ENCODE results near the gene ACVRL1.

The ACVRL1 gene

DNA sequence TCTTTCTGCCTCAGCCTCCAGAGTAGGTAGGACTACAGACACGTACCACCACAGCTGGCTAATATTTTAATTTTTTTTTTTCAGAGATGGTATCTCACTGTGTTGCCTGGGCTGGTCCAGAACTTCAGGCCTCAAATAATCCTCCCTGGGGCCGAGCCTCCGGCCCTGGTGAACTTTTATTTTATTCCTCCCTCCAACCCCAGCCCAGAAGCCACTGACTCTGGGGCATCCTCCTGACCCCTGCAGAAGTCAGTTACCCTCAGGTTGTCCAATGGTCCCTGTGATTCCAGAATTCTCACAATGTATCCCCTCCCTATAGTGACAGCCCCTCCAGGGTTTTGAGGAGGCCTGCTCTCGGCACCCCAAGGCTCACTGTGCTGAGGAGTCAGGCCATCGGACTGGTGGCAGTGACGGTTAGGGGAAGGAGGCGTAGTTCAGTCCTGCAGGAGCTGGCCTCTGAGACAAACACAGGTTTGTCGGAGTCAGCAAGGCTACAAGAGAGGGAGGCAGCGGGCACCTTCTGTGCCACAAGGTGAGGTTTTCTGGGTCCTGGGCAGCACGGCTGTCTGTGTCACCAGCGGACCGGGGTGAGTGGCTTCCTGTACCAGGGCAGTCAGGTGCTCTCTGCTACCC lies 39.4 kb upstream of the ACVRL1 start:
- Histone ChIP-seq H3K27ac (ENCODE audit: low read depth, low read length) (no peak overlapping the region), H3K79me2 (ENCODE audit: control insufficient read depth, insufficient read depth, low read length, unreplicated experiment) (no peaks in the 10 kb centered on the region), H3K4me3 (ENCODE audit: low read depth, low read length) (no peak overlapping the region), H2AFZ (ENCODE audit: low read length, unreplicated experiment) (no peak overlapping the region), H3K36me3 (ENCODE audit: insufficient read depth, low read length) (no peaks in the 10 kb centered on the region), H3K4me1 (ENCODE audit: control insufficient read depth, insufficient read depth, low read length, unreplicated experiment) (no peaks in the 10 kb centered on the region), H3K27me3 (ENCODE audit: insufficient read depth, low read length) (peaks cover 50% of the 10 kb centered on the region)

GRCh38 chr12:51868821-51869495 lies 38.3 kb upstream of the ACVRL1 start:
- Histone ChIP-seq H2AFZ (ENCODE audit: low read length, unreplicated experiment) (peak overlapping the region; percentile 64), H3K27ac (ENCODE audit: low read depth, low read length) (no peak overlapping the region), H3K4me3 (ENCODE audit: low read depth, low read length) (peak overlapping the region; percentile 74), H3K79me2 (ENCODE audit: control insufficient read depth, insufficient read depth, low read length, unreplicated experiment) (no peaks in the 10 kb centered on the region), H3K27me3 (ENCODE audit: insufficient read depth, low read length) (peaks cover 48% of the 10 kb centered on the region), H3K4me1 (ENCODE audit: control insufficient read depth, insufficient read depth, low read length, unreplicated experiment) (no peaks in the 10 kb centered on the region), H3K36me3 (ENCODE audit: insufficient read depth, low read length) (no peaks in the 10 kb centered on the region)

- Histone ChIP-seq H3K27ac (ENCODE audit: low read depth, low read length) (no peak overlapping the region), H3K4me1 (ENCODE audit: control insufficient read depth, insufficient read depth, low read length, unreplicated experiment) (no peaks in the 10 kb centered on the region), H3K79me2 (ENCODE audit: control insufficient read depth, insufficient read depth, low read length, unreplicated experiment) (no peaks in the 10 kb centered on the region), H3K27me3 (ENCODE audit: insufficient read depth, low read length) (peaks cover 43% of the 10 kb centered on the region), H3K36me3 (ENCODE audit: insufficient read depth, low read length) (no peaks in the 10 kb centered on the region), H2AFZ (ENCODE audit: low read length, unreplicated experiment) (peak overlapping the region; percentile 64), H3K4me3 (ENCODE audit: low read depth, low read length) (peak overlapping the region; percentile 74)
Observed at GRCh38 chr12:51869496-51869865, 37.8 kb upstream of the ACVRL1 start.

DNA sequence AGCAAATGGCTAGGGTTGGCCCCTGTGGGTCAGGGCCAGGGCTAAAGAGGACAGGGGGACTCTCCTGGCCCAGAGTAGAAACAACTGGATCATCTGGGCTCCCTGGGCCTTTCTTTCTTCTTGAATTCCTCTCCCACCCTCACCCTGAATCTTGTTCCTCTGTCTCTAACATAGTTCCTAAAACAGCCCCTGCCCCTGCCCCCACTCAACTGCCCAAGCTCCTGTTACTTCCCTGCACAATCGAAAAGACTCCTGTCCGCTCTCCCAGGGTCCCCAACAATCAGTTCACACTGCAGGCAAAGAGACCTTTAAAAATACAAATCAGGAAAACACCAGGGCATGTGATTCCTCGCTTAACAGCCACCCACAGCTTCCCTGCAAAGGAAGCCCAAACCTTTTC lies 37.4 kb upstream of the ACVRL1 start:
- Histone ChIP-seq H3K4me3 (ENCODE audit: low read depth, low read length) (no peak overlapping the region), H3K27me3 (ENCODE audit: insufficient read depth, low read length) (peaks cover 38% of the 10 kb centered on the region), H3K27ac (ENCODE audit: low read depth, low read length) (no peak overlapping the region), H2AFZ (ENCODE audit: low read length, unreplicated experiment) (no peak overlapping the region), H3K79me2 (ENCODE audit: control insufficient read depth, insufficient read depth, low read length, unreplicated experiment) (no peaks in the 10 kb centered on the region), H3K4me1 (ENCODE audit: control insufficient read depth, insufficient read depth, low read length, unreplicated experiment) (no peaks in the 10 kb centered on the region), H3K36me3 (ENCODE audit: insufficient read depth, low read length) (no peaks in the 10 kb centered on the region)

- Histone ChIP-seq H3K27me3 (ENCODE audit: insufficient read depth, low read length) (peaks cover 33% of the 10 kb centered on the region), H2AFZ (ENCODE audit: low read length, unreplicated experiment) (no peak overlapping the region), H3K4me3 (ENCODE audit: low read depth, low read length) (no peak overlapping the region), H3K79me2 (ENCODE audit: control insufficient read depth, insufficient read depth, low read length, unreplicated experiment) (no peaks in the 10 kb centered on the region), H3K36me3 (ENCODE audit: insufficient read depth, low read length) (no peaks in the 10 kb centered on the region), H3K27ac (ENCODE audit: low read depth, low read length) (no peak overlapping the region), H3K4me1 (ENCODE audit: control insufficient read depth, insufficient read depth, low read length, unreplicated experiment) (no peaks in the 10 kb centered on the region)
Observed at GRCh38 chr12:51870504-51870903, 36.8 kb upstream of the ACVRL1 start.

DNA sequence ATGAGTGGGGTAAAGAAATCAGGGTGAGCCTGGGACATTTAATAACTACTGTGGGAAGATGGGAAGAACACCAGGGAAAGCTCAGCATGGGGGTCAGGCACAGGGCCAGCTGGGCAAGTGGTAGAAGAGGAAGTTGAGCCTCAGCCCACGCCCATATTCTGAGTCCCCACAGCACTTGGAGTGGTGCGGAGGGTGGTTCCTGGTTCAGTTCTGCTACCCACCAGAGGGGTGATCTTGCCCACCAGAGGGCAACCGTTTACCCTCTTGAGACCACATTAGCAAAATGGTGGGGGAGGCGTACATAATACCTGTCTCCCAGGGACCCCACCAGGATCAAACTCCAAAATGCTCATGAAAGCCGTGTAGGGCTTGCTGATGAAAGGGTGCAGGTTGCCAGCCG lies 36.2 kb upstream of the ACVRL1 start:
- Histone ChIP-seq H3K27me3 (ENCODE audit: insufficient read depth, low read length) (peaks cover 33% of the 10 kb centered on the region), H3K27ac (ENCODE audit: low read depth, low read length) (no peak overlapping the region), H3K79me2 (ENCODE audit: control insufficient read depth, insufficient read depth, low read length, unreplicated experiment) (no peaks in the 10 kb centered on the region), H2AFZ (ENCODE audit: low read length, unreplicated experiment) (no peak overlapping the region), H3K36me3 (ENCODE audit: insufficient read depth, low read length) (no peaks in the 10 kb centered on the region), H3K4me3 (ENCODE audit: low read depth, low read length) (no peak overlapping the region), H3K4me1 (ENCODE audit: control insufficient read depth, insufficient read depth, low read length, unreplicated experiment) (no peaks in the 10 kb centered on the region)

DNA sequence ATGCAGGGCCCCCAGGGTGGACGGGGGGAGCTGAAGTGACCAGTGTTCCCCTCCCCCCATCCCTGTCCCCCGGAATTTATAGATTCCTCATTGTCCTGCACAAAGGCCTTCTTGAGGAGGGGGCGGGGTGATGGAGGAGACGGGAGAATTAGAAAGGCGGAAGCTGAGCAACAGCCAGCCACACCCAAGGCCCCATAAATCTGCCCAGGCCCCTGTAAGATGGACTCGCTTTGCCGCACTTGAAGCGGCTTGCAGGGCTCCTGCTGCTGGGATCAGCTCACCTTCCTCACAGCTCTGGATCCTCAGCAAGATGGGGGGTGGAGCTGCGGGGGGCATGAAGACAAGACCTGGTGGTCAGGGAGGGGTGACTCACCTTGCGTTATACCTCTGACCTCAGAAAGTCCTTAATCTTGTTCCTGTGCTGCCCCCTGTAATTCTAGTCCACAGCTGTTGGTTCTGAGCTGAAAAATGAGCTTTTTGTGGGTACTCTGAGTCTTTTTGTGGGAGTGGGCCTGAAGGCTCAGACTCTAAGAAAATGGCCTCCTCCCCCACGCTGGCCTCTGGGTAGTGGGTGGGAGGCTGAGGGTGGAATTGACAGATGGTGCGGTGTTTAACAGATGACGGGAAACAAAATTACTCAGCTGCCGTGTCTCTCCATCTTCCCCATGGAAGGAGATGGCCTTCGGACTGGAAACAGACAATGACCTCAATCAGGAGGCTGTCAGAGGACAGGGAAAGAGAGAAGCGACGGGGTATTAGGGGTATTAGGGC lies 35.2 kb upstream of the ACVRL1 start:
- H3K27me3 ChIP-seq (ENCODE audit: insufficient read depth, low read length) = peaks cover 33% of the 10 kb centered on the region
- H3K4me1 ChIP-seq (ENCODE audit: control insufficient read depth, insufficient read depth, low read length, unreplicated experiment) = no peaks in the 10 kb centered on the region
- no peak overlapping the region for H2AFZ ChIP-seq (ENCODE audit: low read length, unreplicated experiment)
- no peak overlapping the region for H3K4me3 ChIP-seq (ENCODE audit: low read depth, low read length)
- H3K27ac ChIP-seq (ENCODE audit: low read depth, low read length) = no peak overlapping the region
- no peaks in the 10 kb centered on the region for H3K36me3 ChIP-seq (ENCODE audit: insufficient read depth, low read length)
- H3K79me2 ChIP-seq (ENCODE audit: control insufficient read depth, insufficient read depth, low read length, unreplicated experiment) = no peaks in the 10 kb centered on the region

GRCh38 chr12:51872689-51872981 lies 34.7 kb upstream of the ACVRL1 start:
- H3K79me2 ChIP-seq (ENCODE audit: control insufficient read depth, insufficient read depth, low read length, unreplicated experiment) = no peaks in the 10 kb centered on the region
- no peaks in the 10 kb centered on the region for H3K4me1 ChIP-seq (ENCODE audit: control insufficient read depth, insufficient read depth, low read length, unreplicated experiment)
- H3K27me3 ChIP-seq (ENCODE audit: insufficient read depth, low read length) = peaks cover 33% of the 10 kb centered on the region
- H3K4me3 ChIP-seq (ENCODE audit: low read depth, low read length) = no peak overlapping the region
- H2AFZ ChIP-seq (ENCODE audit: low read length, unreplicated experiment) = no peak overlapping the region
- H3K27ac ChIP-seq (ENCODE audit: low read depth, low read length) = no peak overlapping the region
- no peaks in the 10 kb centered on the region for H3K36me3 ChIP-seq (ENCODE audit: insufficient read depth, low read length)

DNA sequence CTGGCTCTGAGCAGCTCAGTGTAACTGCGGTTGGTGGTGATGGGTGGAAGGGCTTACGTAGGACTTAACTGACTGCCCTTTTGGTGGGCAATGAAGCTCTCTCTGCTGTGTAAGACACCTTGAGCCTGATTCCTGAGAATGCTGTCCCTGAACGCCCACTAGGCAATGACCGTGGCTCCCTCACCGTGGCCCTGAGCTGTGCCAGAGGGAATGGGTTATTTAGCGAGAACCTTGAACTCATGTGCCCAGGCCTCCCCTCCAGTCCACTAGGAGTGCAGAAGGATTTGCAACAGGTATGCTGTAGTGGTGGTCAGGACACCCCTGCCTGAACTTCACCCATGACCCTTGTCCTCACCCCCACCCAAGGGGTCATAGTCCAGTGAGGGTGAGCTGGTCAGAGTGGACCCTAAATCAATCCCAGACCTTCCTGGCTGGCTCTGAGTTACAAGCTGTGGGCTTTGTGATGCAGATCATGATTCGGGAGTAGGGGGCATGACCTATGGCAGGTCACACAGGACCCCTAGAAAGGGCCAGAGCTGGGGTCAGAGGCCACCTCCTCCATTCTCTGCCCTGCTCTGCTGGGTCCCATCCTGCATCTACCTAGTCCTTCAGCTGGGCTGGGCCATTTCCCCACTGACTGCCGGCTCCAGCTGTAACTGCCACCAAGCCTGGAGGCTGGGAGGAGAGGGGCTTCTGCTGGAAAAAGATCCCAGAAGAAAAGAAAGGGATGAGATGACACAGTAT lies 33.9 kb upstream of the ACVRL1 start:
- H3K27ac ChIP-seq (ENCODE audit: low read depth, low read length) = no peak overlapping the region
- H3K27me3 ChIP-seq (ENCODE audit: insufficient read depth, low read length) = peaks cover 26% of the 10 kb centered on the region
- H2AFZ ChIP-seq (ENCODE audit: low read length, unreplicated experiment) = no peak overlapping the region
- H3K4me1 ChIP-seq (ENCODE audit: control insufficient read depth, insufficient read depth, low read length, unreplicated experiment) = no peaks in the 10 kb centered on the region
- no peaks in the 10 kb centered on the region for H3K36me3 ChIP-seq (ENCODE audit: insufficient read depth, low read length)
- H3K4me3 ChIP-seq (ENCODE audit: low read depth, low read length) = no peak overlapping the region
- H3K79me2 ChIP-seq (ENCODE audit: control insufficient read depth, insufficient read depth, low read length, unreplicated experiment) = no peaks in the 10 kb centered on the region

DNA sequence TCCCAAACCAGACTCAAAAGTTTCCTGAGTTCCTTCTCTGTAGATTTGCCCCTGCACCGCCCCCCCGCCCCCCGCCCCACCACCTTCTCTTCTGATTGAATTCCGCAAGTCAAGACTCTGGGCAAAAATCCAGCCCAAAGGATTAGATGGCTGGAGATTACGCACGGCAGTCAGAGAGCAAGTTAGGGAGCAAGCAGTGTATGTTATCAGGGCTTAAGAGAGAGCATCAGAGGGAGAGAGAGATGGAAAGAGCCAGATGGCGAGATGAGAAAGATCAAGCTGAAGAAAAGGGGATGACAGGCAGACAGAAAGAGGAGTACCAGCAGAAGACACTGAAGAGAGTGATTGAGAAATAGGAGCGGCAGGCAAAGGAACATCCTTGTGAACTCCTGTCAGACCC lies 33.3 kb upstream of the ACVRL1 start:
- H3K4me1 ChIP-seq (ENCODE audit: control insufficient read depth, insufficient read depth, low read length, unreplicated experiment) = no peaks in the 10 kb centered on the region
- H2AFZ ChIP-seq (ENCODE audit: low read length, unreplicated experiment) = no peak overlapping the region
- H3K27me3 ChIP-seq (ENCODE audit: insufficient read depth, low read length) = peaks cover 21% of the 10 kb centered on the region
- no peak overlapping the region for H3K4me3 ChIP-seq (ENCODE audit: low read depth, low read length)
- no peaks in the 10 kb centered on the region for H3K79me2 ChIP-seq (ENCODE audit: control insufficient read depth, insufficient read depth, low read length, unreplicated experiment)
- no peak overlapping the region for H3K27ac ChIP-seq (ENCODE audit: low read depth, low read length)
- H3K36me3 ChIP-seq (ENCODE audit: insufficient read depth, low read length) = no peaks in the 10 kb centered on the region

Measured in ACC112 (cell line).